Mucosa of gallbladder (tissue), 1 donor: ENCODE measurements around the gene TAB2. TPM values are rescaled to one million over a fixed set of nuclear protein-coding genes. Genes with fewer than 3 reads are reported as not detected.
A peak's percentile ranks its signal among the peaks of the same experiment; 100 is the strongest.
"Not testable (repeated sequence)": the region's sequence is repeated elsewhere in the genome, so short reads cannot be mapped to it uniquely, and the experiment has no call there.

ENCODE experiments used
- DNase-seq: peaks from one replicate; pipeline ENCODE4 v3.0.0-alpha.2; 2020; ENCODE audit warnings: low spot score
- total RNA-seq: library from RNA; stranded (reverse); gene quantifications from one replicate; pipeline ENCODE4 v1.2.1, GENCODE V29; 2021
- donor health status: DM: no; HTN: no; CAD: no.

TAB2 gene
- total RNA-seq, 1 donor from 2014 or later: 46.1 TPM

GRCh38 chr6:149444360-149445094 lies 127.0 kb downstream of the TAB2 start:
- not testable (repeated sequence) for DNase-seq

GRCh38 chr6:149445095-149445466 lies 127.6 kb downstream of the TAB2 start:
- no peak for DNase-seq

- no peak for DNase-seq
These were observed 128.1 kb downstream of the TAB2 start for GRCh38 chr6:149445573-149445972.

GRCh38 chr6:149446791-149447376 lies 129.4 kb downstream of the TAB2 start:
- DNase-seq: no peak

- DNase-seq: no peak
These were observed 131.4 kb downstream of the TAB2 start for GRCh38 chr6:149448821-149449453.

GRCh38 chr6:149449831-149450678 lies 132.5 kb downstream of the TAB2 start:
- DNase-seq: no peak

- no peak for DNase-seq
These were observed 133.3 kb downstream of the TAB2 start for GRCh38 chr6:149450679-149451375.

- no peak for DNase-seq
These were observed 134.0 kb downstream of the TAB2 start for GRCh38 chr6:149451376-149452036.

- no peak for DNase-seq
These were observed 134.8 kb downstream of the TAB2 start for GRCh38 chr6:149452037-149452939.

GRCh38 chr6:149453597-149454345 lies 136.3 kb downstream of the TAB2 start:
- DNase-seq: no peak

- DNase-seq: peak; percentile 89
These were observed 136.9 kb downstream of the TAB2 start for GRCh38 chr6:149454346-149454848.

GRCh38 chr6:149455031-149455732 lies 137.7 kb downstream of the TAB2 start:
- no peak for DNase-seq

GRCh38 chr6:149456311-149457021 lies 139.0 kb downstream of the TAB2 start:
- DNase-seq: no peak

GRCh38 chr6:149457316-149457884 lies 139.9 kb downstream of the TAB2 start:
- DNase-seq: no peak

GRCh38 chr6:149458196-149458595 lies 140.7 kb downstream of the TAB2 start:
- DNase-seq: no peak

GRCh38 chr6:149458806-149459205 lies 141.3 kb downstream of the TAB2 start:
- DNase-seq: no peak

- no peak for DNase-seq
These were observed 142.2 kb downstream of the TAB2 start for GRCh38 chr6:149459761-149460160.
